SW 1271 (cell line): ENCODE results near the gene KLHL20.
"Not testable (repeated sequence)": the region's sequence is repeated elsewhere in the genome, so short reads cannot be mapped to it uniquely, and the experiment has no call there.

Source experiments
- DNase-seq, 2 experiments: peaks; one replicate each; lab custom pipeline; 2025; lab: John Stamatoyannopoulos, UW

The KLHL20 gene, protein sequence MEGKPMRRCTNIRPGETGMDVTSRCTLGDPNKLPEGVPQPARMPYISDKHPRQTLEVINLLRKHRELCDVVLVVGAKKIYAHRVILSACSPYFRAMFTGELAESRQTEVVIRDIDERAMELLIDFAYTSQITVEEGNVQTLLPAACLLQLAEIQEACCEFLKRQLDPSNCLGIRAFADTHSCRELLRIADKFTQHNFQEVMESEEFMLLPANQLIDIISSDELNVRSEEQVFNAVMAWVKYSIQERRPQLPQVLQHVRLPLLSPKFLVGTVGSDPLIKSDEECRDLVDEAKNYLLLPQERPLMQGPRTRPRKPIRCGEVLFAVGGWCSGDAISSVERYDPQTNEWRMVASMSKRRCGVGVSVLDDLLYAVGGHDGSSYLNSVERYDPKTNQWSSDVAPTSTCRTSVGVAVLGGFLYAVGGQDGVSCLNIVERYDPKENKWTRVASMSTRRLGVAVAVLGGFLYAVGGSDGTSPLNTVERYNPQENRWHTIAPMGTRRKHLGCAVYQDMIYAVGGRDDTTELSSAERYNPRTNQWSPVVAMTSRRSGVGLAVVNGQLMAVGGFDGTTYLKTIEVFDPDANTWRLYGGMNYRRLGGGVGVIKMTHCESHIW

DNA sequence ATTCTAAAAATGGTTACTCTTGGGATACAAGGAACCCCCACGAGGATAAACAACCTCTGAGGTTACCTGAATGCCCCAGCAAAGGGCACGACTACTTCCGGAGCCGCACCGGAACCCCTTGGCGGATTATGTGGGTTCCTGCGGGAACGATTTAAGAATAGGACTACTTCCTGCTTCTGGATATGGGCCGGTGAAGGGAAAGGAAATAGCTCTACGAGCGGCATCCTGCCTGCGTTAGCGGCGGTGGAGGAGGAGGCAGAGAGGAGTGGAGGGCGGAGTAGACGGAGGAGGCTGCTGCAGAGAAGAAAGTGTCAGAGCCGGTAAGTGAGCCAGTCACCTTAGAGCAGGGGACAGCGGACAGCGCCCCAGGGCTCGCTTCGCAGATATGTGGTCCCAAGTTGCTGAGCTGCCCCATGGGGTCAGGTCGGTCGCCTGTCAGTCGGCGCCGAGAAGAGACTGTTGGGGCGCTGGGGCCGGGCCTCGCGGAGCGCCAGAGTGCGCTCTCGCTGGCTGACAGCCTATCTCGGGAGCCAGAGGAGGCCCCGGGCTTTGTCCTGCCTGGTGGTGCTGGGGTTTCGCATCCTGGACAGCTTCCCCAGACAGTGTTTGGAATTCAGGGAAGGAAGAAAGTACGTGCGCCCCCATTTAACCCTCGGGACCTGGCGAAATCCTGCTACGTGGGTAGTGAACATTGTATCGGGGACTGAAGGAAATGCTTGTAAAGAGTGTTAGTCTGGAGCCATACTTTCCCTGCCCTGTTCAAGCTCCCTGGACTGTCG is at the start of gene KLHL20:
Gene KLHL20 (plus strand): TSS at position 223 of the 779 bp plus-strand sequence. CDS start 1,063 bp downstream, outside the sequence.
- peak; percentile 71 to 82 for DNase-seq

DNA sequence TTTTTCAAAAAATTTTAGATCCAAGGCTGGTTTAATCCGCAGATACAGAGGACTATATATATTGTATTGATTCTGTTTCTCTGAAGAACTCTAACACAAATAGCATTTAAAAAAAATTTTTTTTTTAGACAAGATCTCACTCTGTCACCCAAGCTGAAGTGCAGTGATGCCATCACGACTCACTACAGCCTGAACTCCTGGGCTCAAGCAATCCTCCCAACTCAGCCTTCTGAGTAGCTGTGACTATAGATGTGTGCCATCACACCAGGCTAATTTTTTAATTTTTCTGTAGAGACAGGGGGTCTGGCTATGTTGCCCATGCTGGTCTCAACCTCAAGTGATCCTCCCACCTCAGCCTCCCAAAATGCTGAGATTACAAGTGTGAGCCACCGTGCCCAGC is 48.1 kb upstream of the KLHL20 start:
- no peak for DNase-seq

DNA sequence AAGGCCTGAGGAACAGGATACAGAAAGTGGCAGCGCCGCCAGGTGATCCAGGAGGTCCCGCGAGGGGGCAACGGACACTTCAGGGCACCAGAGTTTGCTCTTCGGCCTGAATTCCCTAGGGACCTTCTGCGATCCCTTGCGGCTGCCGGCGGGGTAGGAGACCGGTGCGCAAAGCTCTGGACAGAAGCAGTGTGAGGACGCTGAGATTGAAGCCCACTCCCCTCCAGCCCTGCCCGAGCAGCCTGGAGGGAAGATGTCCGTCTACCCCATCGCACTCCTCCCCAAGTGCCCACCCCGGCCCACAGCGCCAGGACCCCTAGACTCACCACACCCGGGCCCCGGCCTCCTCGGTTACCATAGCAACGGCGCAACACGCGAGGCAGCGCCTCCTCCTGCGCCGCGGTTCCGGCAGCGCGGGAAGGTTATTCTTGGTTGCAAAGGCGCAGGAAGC is 45.3 kb upstream of the KLHL20 start, which contains the start of gene ANKRD45:
Gene ANKRD45 (minus strand): TSS at position 361 of the 451 bp plus-strand sequence. CDS start 10,433 bp downstream, outside the sequence.
- DNase-seq: no peak

DNA sequence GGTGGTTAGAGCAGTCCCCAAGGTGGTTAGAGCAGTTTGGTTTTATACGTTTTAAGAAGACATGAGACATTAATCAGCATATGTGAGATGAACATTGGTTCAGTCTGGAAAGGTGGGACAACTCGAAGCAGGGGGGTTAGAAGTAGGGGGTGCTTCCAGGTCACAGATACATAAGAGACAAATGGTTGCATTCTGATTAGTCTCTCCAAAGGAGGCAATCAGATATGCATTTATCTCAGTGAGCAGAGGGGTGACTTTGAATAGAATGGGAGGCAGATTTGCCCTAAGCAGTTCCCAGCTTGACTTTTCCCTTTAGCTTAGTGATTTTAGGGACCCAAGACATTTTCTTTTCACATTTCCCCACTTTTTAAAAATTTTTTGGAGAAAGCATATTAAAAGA is 40.3 kb upstream of the KLHL20 start:
- not testable (repeated sequence) for DNase-seq

DNA sequence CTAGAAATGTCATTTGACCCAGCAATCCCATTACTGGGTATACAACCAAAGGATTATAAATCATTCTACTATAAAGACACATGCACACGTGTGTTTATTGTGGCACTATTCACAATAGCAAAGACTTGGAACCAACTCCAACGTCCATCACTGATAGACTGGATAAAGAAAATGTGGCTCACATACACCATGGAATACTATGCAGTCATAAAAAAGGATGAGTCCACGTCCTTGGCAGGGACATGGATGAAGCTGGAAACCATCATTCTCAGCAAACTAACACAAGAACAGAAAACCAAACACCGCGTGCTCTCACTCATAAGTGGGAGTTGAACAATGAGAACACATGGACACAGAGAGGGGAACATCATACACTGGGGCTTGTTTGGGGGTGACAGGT is 34.6 kb upstream of the KLHL20 start:
- DNase-seq: not testable (repeated sequence)

DNA sequence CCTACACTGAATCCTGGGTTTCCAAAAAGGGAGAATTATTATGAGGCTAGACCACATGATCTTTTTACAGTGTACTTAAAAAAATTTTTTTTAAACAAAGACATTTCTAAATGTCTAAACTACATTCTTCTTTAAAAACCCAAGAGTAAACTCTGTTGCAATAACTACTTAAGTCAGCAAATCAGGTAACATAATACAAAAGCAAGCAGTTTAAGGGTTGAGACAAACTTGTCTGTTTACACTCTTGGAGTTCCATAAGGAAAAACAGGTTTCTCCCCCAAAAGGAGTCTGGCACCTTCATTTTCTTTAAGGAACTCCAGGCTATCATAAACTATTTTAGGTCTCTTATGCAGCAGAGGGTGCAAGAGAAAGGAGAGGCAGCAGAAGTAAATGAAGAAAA is 32.6 kb upstream of the KLHL20 start:
- DNase-seq: no peak

DNA sequence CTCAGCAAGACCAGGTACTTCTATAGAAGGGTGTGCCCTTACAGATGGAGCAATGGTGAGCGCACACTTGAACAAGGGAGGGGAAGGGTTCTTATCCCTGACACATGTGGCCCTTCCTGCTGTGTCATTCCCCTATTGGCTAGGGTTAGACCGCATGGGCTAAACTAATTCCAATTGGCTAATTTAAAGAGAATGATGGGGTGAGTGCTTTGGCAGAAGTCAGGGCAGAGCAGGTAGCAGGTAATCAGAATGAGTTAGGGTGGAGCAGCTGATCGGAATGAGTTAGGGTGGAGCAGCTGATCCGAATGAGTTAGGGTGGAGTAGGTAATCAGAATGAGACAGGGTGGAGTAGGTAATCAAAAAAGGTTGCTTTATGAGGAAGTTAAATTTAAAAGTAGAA is 30.9 kb upstream of the KLHL20 start:
- not testable (repeated sequence) for DNase-seq

DNA sequence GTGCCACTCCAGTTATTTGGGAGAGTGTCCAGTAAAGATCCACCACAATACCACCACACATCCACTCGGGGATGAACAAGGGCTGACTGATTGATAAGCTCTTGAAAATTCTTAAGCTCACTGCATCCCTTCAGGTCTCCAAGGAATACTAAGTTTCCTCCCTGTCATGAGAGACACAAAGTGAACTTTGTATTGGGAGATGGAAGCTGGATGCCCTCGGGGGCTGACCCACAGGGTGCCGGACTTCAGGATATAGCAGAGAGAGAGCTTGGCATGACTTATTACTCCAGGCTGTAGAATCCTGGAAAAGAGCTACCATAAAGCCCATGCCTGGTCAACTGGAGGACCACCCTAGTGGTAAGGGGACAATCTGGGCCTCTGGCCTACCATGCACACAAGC is 29.7 kb upstream of the KLHL20 start:
- DNase-seq: not testable (repeated sequence)

DNA sequence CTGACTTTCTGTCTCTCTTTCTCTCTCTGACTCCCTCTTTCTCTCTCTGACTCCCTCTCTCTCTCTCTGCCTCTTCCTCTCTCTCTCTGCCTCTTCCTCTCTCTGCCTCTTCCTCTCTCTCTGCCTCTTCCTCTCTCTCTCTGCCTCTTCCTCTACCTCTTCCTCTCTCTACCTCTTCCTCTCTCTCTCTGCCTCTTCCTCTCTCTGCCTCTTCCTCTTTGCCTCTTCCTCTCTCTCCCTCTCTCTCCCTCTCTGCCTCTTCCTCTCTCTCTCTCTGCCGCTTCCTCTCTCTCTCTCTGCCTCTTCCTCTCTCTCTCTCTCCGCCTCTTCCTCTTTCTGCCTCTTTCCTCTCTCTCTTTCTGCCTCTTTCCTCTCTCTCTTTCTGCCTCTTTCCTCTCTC is 26.5 kb upstream of the KLHL20 start:
- no peak for DNase-seq

DNA sequence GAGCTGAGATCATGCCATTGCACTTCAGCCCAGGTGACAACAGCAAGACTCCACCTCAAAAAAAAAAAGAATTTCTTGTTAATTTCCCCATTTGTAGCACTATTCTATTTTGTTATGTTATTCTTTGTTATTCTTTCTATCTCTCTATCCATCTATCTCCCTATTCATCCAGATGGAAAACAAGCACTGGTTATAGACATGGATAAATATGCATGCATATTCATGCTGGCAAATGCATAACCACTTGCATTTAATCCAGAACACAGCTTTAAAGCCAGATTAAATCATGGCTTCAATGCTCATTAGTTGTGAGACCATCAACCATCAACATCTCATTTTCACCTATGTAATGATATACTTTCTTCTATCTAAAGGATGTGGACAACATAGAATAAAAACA is 21.5 kb upstream of the KLHL20 start:
- DNase-seq: no peak

DNA sequence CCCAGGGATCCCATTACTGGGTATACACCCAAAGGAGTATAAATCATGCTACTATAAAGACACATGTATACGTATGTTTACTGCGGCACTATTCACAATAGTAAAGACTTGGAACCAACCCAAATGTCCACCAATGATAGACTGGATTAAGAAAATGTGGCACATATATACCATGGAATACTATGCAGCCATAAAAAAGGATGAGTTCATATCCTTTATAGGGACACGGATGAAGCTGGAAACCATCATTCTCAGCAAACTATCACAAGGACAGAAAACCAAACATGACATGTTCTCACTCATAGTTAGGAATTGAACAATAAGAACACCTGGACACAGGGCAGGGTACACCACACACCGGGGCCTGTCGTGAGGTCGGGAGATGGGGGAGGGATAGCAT is 13.5 kb upstream of the KLHL20 start:
- not testable (repeated sequence) for DNase-seq

DNA sequence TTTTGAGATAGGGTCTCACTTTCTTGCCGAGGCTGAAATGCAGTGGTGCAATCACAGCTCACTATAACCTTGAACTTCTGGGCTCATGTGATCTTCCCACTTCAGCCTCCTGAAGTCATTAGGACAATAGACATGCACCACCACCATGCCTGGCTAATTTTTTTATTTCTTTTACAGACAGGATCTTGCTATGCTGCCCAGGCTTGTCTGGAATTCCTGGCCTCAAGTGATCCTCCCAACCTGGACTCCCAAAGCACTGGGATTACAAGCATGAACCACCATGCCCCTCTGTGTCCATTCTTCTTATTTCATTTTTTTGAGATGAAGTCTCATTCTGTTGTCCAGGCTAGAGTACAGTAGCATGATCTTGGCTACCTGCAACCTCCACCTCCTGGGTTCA is 12.0 kb upstream of the KLHL20 start:
- no peak for DNase-seq

DNA sequence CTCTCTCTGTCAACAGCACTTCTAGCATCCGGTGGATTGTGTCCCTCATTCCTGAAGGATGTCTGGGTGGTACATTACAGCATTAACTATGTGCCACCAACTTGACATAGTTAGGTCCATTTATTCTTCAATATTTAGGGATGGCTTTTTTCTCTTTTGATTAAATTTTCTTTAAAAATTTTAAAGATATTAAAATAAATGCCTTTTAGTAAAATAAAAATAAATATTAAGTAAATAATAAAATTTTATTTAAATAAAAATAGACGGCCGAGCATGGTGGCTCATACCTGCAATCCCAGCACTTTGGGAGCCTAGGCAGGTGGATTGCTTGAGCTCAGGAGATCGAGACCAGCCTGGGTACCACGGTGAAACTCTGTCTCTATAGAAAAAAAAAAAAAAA is 9.7 kb upstream of the KLHL20 start:
- DNase-seq: no peak

DNA sequence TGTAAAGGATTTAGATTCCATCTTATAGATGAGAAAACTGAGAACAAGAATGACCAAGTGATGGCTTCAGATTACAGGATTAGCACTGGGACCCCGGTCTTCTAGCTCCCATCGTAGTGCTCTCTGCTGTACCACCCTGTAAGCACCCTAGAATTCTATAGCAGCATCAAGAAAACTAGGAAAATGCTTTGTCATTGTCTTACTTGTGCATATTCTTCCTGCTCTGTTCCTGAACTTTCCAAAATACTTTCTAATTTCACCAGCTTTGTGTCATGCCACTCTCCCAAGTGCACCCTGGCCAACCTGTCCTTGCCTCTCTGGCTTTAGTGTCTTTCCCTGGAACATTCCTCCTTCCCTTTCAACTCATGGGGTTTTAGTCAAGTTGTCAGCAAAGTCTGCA is 6.0 kb upstream of the KLHL20 start:
- DNase-seq: no peak

DNA sequence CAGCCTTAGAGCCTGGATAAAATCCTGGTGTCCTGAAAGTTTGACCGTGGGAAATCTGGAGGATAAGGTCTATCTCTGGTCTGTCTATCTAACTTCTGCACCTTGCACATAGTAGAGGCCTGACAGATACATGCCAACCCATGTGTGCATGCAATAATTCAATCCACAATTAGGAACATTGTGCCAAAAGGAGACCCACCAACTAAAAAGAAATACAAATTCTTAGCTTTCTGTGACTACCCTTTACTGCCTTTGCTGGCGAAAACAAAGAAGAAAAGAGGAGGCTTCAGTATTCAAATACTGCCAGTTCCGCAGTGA is 381 bp upstream of the KLHL20 start:
- no peak for DNase-seq

DNA sequence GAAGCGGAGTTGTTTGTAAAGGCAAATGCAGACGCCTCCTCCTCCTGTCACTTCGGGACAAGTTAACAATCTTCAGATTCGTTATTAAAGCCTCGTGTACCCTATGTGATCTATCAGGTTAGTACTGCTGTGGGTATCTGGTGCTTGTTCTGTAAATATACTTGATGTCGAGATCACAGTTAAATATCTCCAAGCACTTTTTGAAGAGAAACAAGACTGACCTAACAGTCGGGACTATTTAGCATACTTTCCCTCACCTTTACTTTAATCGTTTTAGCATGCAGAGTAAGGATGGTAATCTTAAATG is 710 bp downstream of the KLHL20 start:
- DNase-seq: no peak

DNA sequence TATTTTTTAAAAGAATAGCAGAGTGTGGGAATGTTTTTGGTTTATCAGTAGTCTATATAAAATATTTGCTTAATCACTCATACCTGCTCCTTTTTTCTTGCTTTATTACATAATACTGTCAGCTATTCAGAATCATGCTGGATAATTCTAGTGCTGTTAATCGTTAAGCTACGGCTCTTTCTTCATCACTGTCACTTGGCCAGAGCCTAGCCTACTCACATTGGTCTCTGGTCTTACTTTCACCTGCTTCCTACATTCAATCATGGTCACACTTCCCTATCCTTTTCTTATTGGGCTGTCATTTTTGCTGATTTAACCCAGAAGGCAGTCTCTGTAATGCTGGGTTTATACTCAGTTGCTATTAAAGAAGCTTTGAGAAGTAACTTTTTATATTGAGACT is 2.5 kb downstream of the KLHL20 start:
- no peak for DNase-seq

DNA sequence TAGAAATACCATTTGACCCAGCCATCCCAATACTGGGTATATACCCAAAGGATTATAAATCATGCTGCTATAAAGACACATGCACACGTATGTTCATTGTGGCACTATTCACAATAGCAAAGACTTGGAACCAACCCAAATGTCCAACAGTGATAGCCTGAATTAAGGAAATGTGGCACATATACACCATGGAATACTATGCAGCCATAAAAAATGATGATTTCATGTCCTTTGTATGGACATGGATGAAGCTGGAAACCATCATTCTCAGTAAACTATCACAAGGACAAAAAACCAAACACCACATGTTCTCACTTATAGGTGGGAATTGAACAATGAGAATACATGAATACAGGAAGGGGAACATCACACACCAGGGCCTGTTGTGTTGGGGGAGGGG is 16.6 kb downstream of the KLHL20 start:
- not testable (repeated sequence) for DNase-seq

DNA sequence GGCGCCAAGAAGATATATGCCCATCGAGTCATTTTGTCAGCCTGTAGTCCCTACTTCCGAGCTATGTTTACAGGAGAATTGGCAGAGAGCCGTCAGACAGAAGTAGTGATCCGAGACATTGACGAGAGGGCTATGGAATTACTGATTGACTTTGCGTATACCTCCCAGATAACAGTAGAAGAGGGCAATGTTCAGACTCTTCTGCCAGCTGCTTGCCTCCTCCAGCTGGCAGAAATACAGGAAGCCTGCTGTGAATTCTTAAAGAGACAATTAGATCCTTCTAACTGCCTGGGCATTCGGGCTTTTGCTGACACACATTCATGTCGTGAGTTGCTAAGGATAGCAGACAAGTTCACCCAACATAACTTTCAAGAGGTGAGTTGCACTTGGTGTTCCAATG is 19.1 kb downstream of the KLHL20 start:
- no peak for DNase-seq

DNA sequence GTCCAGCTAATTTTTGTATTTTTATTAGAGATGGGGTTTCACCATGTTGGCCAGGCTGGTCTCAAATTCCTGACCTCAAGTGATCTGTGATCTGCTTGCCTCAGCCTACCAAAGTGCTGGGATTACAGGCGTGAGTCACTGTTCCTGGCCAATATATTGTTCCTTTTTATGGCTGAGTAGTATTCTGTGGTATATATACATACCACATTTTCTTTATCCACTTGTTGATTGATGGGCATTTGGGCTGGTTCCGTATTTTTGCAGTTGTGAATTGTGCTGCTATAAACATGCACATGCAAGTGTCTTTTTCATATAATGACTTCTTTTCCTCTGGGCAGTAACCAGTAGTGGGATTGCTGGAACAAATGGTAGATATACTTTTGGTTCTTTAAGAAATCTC is 21.3 kb downstream of the KLHL20 start:
- DNase-seq: not testable (repeated sequence)

DNA sequence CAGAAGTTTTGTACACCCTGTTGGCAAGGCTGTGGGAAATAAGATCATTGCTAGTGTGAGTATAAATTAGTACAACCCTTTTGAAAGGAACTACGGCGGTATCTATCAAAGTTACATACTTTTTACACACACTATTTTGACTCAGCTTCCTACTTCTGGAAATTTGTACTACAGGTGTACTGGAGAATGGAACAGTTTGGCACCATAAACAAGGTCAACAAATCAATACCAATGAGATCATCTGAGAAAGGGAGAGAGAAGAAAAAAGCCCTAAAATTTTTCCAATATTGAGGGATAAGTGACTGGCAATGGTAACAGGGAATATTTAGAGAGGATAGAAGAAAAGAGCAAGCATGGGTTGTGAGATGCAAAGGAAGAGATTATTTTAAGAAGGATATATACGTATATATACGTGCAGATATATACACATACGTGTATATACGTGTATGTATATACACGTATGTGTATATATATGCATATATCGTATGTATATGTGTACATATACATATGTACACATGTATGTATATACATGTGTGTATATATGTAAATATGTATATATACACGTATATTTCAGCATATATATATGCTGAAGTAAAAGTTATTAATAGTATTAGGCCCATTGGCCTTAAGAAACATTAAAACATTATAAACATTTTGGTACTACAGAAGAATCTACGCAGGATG is 27.6 kb downstream of the KLHL20 start:
- DNase-seq: no peak

DNA sequence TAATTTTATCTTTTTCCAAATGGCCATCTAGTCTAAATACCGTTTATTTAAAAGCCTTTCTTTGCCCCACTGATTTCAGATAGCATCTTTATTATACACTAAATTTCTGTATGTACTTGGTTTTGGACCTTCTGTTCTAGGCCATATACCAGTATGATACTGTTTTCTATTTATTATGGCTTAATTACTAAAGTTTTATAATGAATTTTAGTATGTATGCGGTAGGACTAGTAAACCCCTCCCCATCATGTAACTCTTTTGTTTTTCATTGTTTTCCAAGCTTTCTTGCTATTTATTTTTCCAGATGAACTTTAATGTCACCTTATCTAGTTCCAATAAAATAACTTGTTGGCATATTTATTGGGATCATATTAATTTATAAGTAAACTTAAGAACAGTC is 29.9 kb downstream of the KLHL20 start:
- no peak for DNase-seq
